Measurements from ENCODE around the gene SRBD1. TPM values are rescaled to one million over a fixed set of nuclear protein-coding genes. Genes with fewer than 3 reads are reported as not detected.

The SRBD1 gene
- total and polyA plus RNA-seq, 12 donors: 2.5 to 13.5 (median 10.0) TPM

- H3K4me3 ChIP-seq: no peak overlapping the region
- ATAC-seq (no peak), DNase-seq (no peak)
- peaks cover 0 to 34% (median 8%) of the 10 kb centered on the region in 9 donors for H3K4me1 ChIP-seq
- H3K9me3 ChIP-seq: no peaks in the 10 kb centered on the region
- TF ChIP-seq, protein P1, sequence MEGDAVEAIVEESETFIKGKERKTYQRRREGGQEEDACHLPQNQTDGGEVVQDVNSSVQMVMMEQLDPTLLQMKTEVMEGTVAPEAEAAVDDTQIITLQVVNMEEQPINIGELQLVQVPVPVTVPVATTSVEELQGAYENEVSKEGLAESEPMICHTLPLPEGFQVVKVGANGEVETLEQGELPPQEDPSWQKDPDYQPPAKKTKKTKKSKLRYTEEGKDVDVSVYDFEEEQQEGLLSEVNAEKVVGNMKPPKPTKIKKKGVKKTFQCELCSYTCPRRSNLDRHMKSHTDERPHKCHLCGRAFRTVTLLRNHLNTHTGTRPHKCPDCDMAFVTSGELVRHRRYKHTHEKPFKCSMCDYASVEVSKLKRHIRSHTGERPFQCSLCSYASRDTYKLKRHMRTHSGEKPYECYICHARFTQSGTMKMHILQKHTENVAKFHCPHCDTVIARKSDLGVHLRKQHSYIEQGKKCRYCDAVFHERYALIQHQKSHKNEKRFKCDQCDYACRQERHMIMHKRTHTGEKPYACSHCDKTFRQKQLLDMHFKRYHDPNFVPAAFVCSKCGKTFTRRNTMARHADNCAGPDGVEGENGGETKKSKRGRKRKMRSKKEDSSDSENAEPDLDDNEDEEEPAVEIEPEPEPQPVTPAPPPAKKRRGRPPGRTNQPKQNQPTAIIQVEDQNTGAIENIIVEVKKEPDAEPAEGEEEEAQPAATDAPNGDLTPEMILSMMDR (IDR thresholded peaks at IDR 0.05): no peak
- peaks cover 0 to 45% (median 8%) of the 10 kb centered on the region in 9 donors for H3K36me3 ChIP-seq
- H3K27ac ChIP-seq: no peak overlapping the region
- WGBS, 2 donors: 97 to 100% methylated on average over 3 of the region's 3 CpGs
- H3K27me3 ChIP-seq: no peaks in the 10 kb centered on the region
- intact Hi-C loops (cut with DNase I): no loop called here
Measured at GRCh38 chr2:45571940-45572339, 39.1 kb downstream of the SRBD1 start.

GRCh38 chr2:45570671-45571334 is 40.3 kb downstream of the SRBD1 start:
- no peak for DNase-seq
- intact Hi-C loops (cut with DNase I): no loop called here
- no peak for ATAC-seq
- Histone ChIP-seq H3K27ac (peak overlapping the region in 1 of 10 donors; percentile 28), H3K27me3 (no peaks in the 10 kb centered on the region), H3K4me1 (peaks cover 0 to 32% (median 8%) of the 10 kb centered on the region in 9 donors), H3K36me3 (peaks cover 0 to 45% (median 8%) of the 10 kb centered on the region in 9 donors), H3K4me3 (no peak overlapping the region), H3K9me3 (no peaks in the 10 kb centered on the region)
- WGBS, 2 donors: 81 to 88% methylated on average over 3 of the region's 3 CpGs
- TF ChIP-seq, protein P1 (IDR thresholded peaks at IDR 0.05): no peak

DNA sequence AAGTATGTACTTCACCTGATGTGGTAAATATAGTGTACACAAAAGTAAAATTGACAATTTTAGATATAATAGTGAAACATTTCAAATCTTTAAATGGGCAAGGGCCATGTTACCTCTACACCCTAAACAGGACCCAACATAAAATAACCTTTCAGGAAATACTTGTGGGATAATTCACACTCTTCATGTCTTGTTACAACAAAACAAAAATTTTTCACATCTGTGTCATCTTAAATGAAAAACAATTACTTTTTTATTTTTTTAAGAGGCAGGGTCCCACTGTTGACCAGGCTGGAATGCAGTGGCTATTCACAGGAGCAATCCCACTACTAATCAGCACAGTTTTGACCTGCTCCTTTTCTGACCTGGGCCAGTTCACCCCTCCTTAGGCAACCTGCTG is 42.1 kb downstream of the SRBD1 start:
- H3K4me1 ChIP-seq: peaks cover 0 to 31% (median 8%) of the 10 kb centered on the region in 9 donors
- H3K4me3 ChIP-seq: no peak overlapping the region
- DNase-seq (no peak), ATAC-seq (no peak)
- peaks cover 0 to 31% (median 7%) of the 10 kb centered on the region in 9 donors for H3K36me3 ChIP-seq
- H3K9me3 ChIP-seq: no peaks in the 10 kb centered on the region
- no peaks in the 10 kb centered on the region for H3K27me3 ChIP-seq
- H3K27ac ChIP-seq: peak overlapping the region in 2 of 10 donors; percentile 43 to 86
- intact Hi-C loops (cut with DNase I): no loop called here
- TF ChIP-seq, protein P1 (IDR thresholded peaks at IDR 0.05): no peak

DNA sequence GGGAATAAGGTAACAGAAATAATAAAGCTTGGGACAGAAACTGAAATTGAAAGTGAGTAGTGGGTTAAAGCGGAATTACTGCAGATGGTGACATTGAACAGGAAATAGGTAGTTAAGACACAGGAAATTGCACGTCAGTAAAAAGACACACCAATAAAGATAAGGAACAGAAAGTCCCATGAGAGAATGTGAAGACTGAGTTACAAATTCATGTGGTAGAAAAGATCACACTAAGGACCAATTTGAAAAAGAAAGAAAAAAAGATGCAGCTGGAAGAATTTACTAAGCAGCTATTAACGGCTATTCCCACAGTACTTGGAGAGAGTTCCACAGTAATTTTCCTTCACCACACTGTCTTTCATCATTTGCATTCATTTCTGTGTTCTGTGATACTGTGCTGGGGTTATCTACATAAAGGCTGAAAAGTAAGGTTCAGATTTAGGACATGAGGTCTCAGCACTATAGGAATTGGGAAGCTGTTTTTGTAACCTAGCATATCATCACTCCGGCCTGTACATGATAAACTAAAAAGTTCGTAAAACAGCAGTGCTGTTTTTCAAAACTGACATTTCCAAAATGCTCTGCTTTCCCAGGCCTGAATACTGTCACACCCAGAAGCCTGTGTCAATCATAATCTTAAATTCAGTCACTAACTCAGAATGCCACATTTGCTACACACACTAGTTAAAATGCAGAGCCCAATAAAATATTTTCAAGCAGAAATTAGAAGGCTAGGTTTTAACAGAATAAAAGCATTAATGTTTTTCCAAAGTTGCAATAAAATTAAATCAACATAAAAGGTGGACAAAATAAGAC is 42.9 kb downstream of the SRBD1 start:
- 59 to 64% methylated on average over 5 of the region's 5 CpGs for WGBS, 2 donors
- intact Hi-C loops (cut with DNase I): no loop called here
- H3K27ac ChIP-seq: peak overlapping the region in 6 of 10 donors; percentile 13 to 86 (median 30)
- TF ChIP-seq, protein P1 (IDR thresholded peaks at IDR 0.05): no peak
- H3K4me3 ChIP-seq: peak overlapping the region in 7 of 10 donors; percentile 1 to 34 (median 8)
- no peaks in the 10 kb centered on the region for H3K27me3 ChIP-seq
- H3K36me3 ChIP-seq: peaks cover 0 to 23% (median 3%) of the 10 kb centered on the region in 9 donors
- peaks cover 0 to 31% (median 8%) of the 10 kb centered on the region in 9 donors for H3K4me1 ChIP-seq
- DNase-seq (no peak), ATAC-seq (peak in 7 of 8 donors; percentile 28 to 84 (median 74))
- no peaks in the 10 kb centered on the region for H3K9me3 ChIP-seq

All from heart right ventricle (tissue), 16 donors.